Cardiac atrium fibroblast (primary cell): ENCODE data around the gene CACNA1C. TPM values are rescaled to one million over a fixed set of nuclear protein-coding genes. Genes with fewer than 3 reads are reported as not detected.

Experiments
- total RNA-seq: library from RNA; depleted of rRNA; stranded (reverse); fragments of >200 nt; gene quantifications from 2 replicates; pipeline ENCODE4 v1.2.3, GENCODE V29; 2015

The CACNA1C gene
- total RNA-seq: under 0.01 and 0.16 TPM in 2 replicates

DNA sequence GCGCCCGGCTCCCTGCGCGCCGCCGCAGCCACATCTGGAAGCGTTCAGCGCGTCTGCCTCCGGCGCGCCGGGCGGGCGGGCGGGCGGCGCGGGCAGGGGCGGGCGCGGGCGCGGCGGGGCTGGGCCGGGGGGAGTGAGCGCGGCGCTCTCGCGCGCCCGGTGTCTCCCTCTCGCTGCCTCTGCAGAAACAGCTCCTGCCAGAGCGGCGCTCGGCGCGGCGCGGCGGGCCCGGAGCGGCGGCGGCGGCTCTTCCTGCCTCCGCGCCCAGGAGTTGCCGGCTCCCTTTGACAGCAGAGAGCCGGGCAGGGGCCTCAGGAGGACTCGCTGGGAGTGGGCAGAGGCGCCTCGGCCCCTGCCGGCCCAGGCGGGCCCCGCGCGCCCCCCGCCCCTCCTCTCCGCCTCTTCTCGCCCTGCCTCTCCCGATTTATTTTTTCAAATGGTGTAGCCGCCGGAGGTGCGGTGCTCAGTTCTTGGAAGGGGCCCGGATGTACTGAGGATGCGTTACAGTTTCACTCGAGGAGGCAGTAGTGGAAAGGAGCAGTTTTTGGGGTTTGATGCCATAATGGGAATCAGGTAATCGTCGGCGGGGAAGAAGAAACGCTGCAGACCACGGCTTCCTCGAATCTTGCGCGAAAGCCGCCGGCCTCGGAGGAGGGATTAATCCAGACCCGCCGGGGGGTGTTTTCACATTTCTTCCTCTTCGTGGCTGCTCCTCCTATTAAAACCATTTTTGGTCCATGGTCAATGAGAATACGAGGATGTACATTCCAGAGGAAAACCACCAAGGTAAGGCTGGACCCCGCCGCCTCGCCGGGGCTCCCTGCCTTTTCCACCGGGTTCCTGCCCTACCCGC, at the start of gene CACNA1C:
Gene CACNA1C, plus strand, starts transcription at position 162 of the 853 bp plus-strand sequence. Its CDS starts 576 bp downstream, at position 738.

DNA sequence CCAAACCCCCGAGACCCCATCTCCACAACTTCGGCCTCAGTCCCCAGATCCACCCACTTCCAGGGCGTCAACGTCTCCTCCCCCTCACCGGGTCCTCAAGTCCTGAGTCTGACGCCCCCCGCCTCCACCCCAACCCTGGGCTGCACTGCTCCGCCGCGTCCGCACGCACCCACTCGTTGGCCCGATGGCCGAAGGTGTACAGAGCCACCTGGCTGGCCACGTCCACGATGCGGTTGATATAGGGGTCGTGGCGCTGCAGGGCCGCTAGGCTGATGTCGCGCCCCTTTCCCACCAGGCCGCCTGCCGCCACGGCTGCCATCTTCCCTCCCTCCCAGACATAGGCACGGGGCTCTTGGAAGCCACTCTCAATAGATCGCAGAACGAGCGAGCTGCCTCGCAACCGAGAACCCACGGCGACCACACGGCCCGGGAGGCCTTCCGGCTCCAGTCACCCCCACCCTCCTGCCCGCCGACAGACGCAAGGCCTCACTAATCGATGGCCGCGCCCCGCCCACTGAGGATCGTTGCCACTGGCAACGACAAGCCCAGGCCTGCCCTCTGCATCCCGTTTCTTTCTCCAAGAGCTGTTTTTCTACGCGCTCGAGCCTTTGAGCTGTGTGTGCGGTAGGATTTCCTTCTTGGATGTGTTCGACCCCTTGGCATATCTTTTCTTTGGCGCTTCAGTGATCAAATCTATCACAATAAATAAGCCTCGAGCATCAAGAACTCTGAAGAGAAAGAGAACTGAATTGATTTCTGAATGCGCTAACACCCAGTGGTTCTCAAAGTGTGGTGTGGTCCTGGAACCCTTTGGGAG, 48.5 kb upstream of the CACNA1C start, which contains the start of gene DCP1B:
Gene DCP1B, minus strand, starts transcription at position 345 of the 817 bp plus-strand sequence. Its CDS starts 26 bp downstream, at position 319.

Other genes with a start within 250 kb of the CACNA1C start
- gene LRTM2, start 232.4 kb upstream of the CACNA1C start, total RNA-seq: not detected in 2 replicates
- gene CACNA2D4, start 134.3 kb upstream of the CACNA1C start, total RNA-seq: not detected in 2 replicates
- 8.7 and 12.2 TPM in 2 replicates for gene DCP1B, start 48.5 kb upstream of the CACNA1C start, total RNA-seq